ENCODE results near the gene PPDPF. TPM values are rescaled to one million over a fixed set of nuclear protein-coding genes. Genes with fewer than 3 reads are reported as not detected.
A peak's percentile ranks its signal among the peaks of the same experiment; 100 is the strongest.
"Not testable (repeated sequence)": the region's sequence is repeated elsewhere in the genome, so short reads cannot be mapped to it uniquely, and the experiment has no call there.

PPDPF gene
- total RNA-seq, 1 donor from 2014 or later = 257 TPM

- intact Hi-C loops (cut with DNase I) = no loop called here
- DNase-seq (ENCODE audit: low spot score) = no peak
- ATAC-seq = peak; percentile 65
Measured at GRCh38 chr20:63567386-63568169, 47.0 kb downstream of the PPDPF start.

GRCh38 chr20:63568170-63568981 is 47.8 kb downstream of the PPDPF start:
- intact Hi-C loops (cut with DNase I) = no loop called here
- ATAC-seq (no peak), DNase-seq (ENCODE audit: low spot score) (no peak)

GRCh38 chr20:63568986-63569949 is 48.7 kb downstream of the PPDPF start:
- intact Hi-C loops (cut with DNase I) = no loop called here
- DNase-seq (ENCODE audit: low spot score) = no peak
- ATAC-seq = no peak

GRCh38 chr20:63570281-63571086 is 49.9 kb downstream of the PPDPF start:
- DNase-seq (ENCODE audit: low spot score) (no peak), ATAC-seq (no peak)
- intact Hi-C loops (cut with DNase I) = no loop called here

- ATAC-seq; intact Hi-C loops (cut with DNase I); DNase-seq (ENCODE audit: low spot score): not testable (repeated sequence)
Measured at GRCh38 chr20:63571087-63571478, 50.5 kb downstream of the PPDPF start.

Other genes with a start within 250 kb of the PPDPF start
- gene ARFGAP1, start 248.0 kb upstream of the PPDPF start, total RNA-seq = 81.6 TPM
- gene COL20A1, start 227.6 kb upstream of the PPDPF start, total RNA-seq = 0.22 TPM
- 0.80 TPM for gene CHRNA4, start 159.4 kb upstream of the PPDPF start, total RNA-seq
- gene KCNQ2, start 48.1 kb upstream of the PPDPF start, total RNA-seq = not detected
- gene EEF1A2, start 21.7 kb upstream of the PPDPF start, total RNA-seq = 0.45 TPM
- 0.13 TPM for gene PTK6, start 16.6 kb downstream of the PPDPF start, total RNA-seq
- not detected for gene SRMS, start 27.0 kb downstream of the PPDPF start, total RNA-seq
- 0.94 TPM for gene FNDC11, start 33.4 kb downstream of the PPDPF start, total RNA-seq
- 21.4 TPM for gene HELZ2, start 53.5 kb downstream of the PPDPF start, total RNA-seq
- gene GMEB2, start 106.3 kb downstream of the PPDPF start, total RNA-seq = 11.1 TPM
- 19.7 TPM for gene STMN3, start 132.7 kb downstream of the PPDPF start, total RNA-seq
- gene RTEL1, start 137.5 kb downstream of the PPDPF start, total RNA-seq = 34.1 TPM
- gene TNFRSF6B, start 175.9 kb downstream of the PPDPF start, total RNA-seq = 6.1 TPM
- gene ARFRP1, start 187.2 kb downstream of the PPDPF start, total RNA-seq = 49.1 TPM
- gene ZGPAT, start 187.3 kb downstream of the PPDPF start, total RNA-seq = 23.8 TPM
- gene LIME1, start 215.9 kb downstream of the PPDPF start, total RNA-seq = 8.1 TPM
- gene SLC2A4RG, start 219.0 kb downstream of the PPDPF start, total RNA-seq = 73.0 TPM

Data from sciatic nerve (tissue), 2 donors.